Pancreas (tissue), 10 donors: ENCODE data around the gene PDK3. TPM values are rescaled to one million over a fixed set of nuclear protein-coding genes. Genes with fewer than 3 reads are reported as not detected.
A peak's percentile ranks its signal among the peaks of the same experiment; 100 is the strongest.

ENCODE experiments used
- ATAC-seq, 4 donors: fragments of 200-7000 bp; cut with Tn5 transposase; one replicate each; pipeline versions ENCODE4 v1.8.0 to v1.9.1; 2020; ENCODE audit warnings: mild to moderate bottlenecking in 4 of 4, moderate library complexity in 4 of 4
- DNase-seq, 6 donors: peaks; one replicate each; pipeline ENCODE4 v3.0.0-alpha.2; 2020
- FAIRE-seq: peaks from 2 replicates; lab custom pipeline; 2012; peaks lifted over from hg19 to GRCh38; lab: Jason Lieb, UNC
- H3K27ac ChIP-seq, 4 donors: fragments of 200-600 bp; sonication (generic); 1 replicate in 3 of 4; 2 replicates in 1 of 4; pipeline versions ENCODE4 v1.5.0 to v1.8.0; 2020
- H3K27me3 ChIP-seq, 4 donors: fragments of 200-600 bp; one replicate each; pipeline ENCODE4 v1.8.0; 2021
- H3K36me3 ChIP-seq, 3 donors: fragments of 200-600 bp; sonication (generic) in 1 of 3; one replicate each; pipeline versions ENCODE4 v1.5.0 to v1.8.0; 2020 to 2021
- H3K4me1 ChIP-seq, 3 donors: fragments of 200-600 bp; one replicate each; pipeline ENCODE4 v1.8.0; 2021
- H3K4me3 ChIP-seq, 4 donors: fragments of 200-600 bp; sonication (generic) in 2 of 4; one replicate each; pipeline versions ENCODE4 v1.5.0 to v1.8.0; 2020 to 2021
- H3K9me3 ChIP-seq, 4 donors: fragments of 200-600 bp; one replicate each; pipeline ENCODE4 v1.8.0; 2021
- CTCF ChIP-seq, 4 donors: fragments of 200-600 bp; sonication (generic) in 3 of 4; IDR thresholded peaks; one replicate each; pipeline versions ENCODE4 v1.5.0 to v1.8.0; 2021; ENCODE audit warnings: antibody characterized with exemption in 4 of 4
- WGBS, 2 donors: extraction: QIAGEN DNeasy Blood & Tissue Kit; methylation state at CpG; one replicate each; pipeline ENCODE4 v1.1.7; 2013; 5-methylcytosine and 5-hydroxymethylcytosine counted together
- intact Hi-C, 3 donors: fragments of 100-400 bp; cut with DNase I; formaldehyde crosslinking; loops; one replicate each; pipeline versions ENCODE4 v1.11.1 to v1.14.2; 2022
- polyA plus RNA-seq, 2 donors: library from polyadenylated mRNA; stranded (reverse); fragments of 200-250 nt; gene quantifications; one replicate each; pipeline ENCODE4 v1.2.3, GENCODE V29; 2013
- total RNA-seq, 6 donors: library from RNA; stranded (reverse); fragmentation: NEBNext Ultra II Directional in 4 of 6; extraction: Animal tissue kit (Norgen Biotek cat#: 25700) in 4 of 6; gene quantifications; one replicate each; pipeline versions ENCODE4 v1.2.1 to v1.2.4, GENCODE V29; 2021 to 2023
- donor health status: healthy with polysubstance abuse.
- donor health status: DM: no; HTN: no; CAD: no; lungs with moderate emphysema.
- donor health status: DM: no; HTN: no; CAD: no.
- donor health status: control.
- donor health status: control.
- donor health status: Bipolar disorder and iron deficiency.
- donor health status: DM: yes; HTN: yes; CAD: no.
- donor health status: DM: no; HTN: no; CAD: no.
- donor health status: DM: no; HTN: no; CAD: no.
- donor health status: DM: yes; HTN: yes; CAD: no.

Gene PDK3
- total and polyA plus RNA-seq, 8 donors, result 2.4 to 10.1 (median 5.3) TPM

DNA sequence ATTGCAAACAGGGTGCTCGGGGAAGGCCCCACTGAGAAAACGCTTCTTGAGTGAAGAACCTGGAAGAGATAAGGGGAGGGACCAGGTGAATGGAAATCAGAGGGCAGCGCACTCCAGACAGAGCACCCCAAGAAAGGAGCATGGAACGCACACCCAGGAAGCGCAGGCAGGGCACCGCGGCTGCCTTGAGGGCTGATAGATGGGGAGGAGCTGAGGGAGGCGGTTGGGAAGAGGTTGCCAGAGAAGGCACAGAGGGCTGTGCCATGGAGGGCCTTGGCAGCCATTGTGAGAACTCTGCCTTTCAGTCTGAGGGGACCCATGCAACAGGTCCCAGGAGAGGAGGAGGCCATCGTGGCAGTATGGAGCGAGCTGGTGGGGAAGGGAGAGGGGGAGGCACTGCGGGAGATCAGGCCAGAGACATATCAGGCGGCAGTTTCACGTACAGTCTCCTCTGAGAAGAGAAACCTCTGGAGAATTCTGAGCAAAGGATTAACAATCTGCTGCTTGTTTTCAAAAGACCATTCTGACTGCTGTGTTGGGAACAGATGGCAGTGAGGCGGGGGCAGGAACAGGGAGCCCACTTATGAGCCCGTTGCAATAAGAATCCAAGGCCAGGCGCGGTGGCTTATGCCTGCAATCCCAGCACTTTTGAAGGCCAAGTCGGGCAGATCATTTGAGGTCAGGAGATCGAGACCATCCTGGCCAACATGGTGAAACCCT, 98.4 kb downstream of the PDK3 start:
- Histone ChIP-seq H3K4me1 (no peaks in the 10 kb centered on the region), H3K27ac (no peak overlapping the region), H3K27me3 (no peaks in the 10 kb centered on the region), H3K36me3 (no peaks in the 10 kb centered on the region), H3K4me3 (no peak overlapping the region), H3K9me3 (no peaks in the 10 kb centered on the region)
- no peak for ATAC-seq
- intact Hi-C loops, result no loop called here
- peak in 1 of 6 donors; percentile 23 for DNase-seq
- no peak for FAIRE-seq
- no peak for TF ChIP-seq CTCF (IDR thresholded peaks at IDR 0.05)
- WGBS, 2 donors, result 85 to 91% methylated on average over 19 of the region's 19 CpGs

DNA sequence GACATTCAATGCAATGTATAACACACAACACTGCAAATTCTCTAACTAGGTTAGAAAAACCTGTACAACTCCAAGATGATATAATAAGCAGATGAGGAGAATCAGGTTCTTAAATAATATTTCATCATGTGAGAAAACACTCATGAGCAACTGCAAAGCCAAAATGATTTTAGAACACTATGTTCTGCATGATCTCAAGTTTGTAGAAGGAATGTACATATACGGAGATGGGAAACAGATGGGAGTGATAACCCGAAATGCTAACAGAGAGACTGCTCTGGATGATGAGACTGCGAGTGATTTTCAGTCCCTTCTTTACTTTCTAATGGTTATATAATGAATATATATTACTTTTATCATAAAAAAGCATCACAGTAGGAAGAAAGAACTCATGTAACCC, 101.2 kb downstream of the PDK3 start:
- Histone ChIP-seq H3K27ac (no peak overlapping the region), H3K9me3 (no peaks in the 10 kb centered on the region), H3K27me3 (peaks cover 0 to 6% (median 0%) of the 10 kb centered on the region in 4 donors), H3K4me1 (no peaks in the 10 kb centered on the region), H3K36me3 (no peaks in the 10 kb centered on the region), H3K4me3 (no peak overlapping the region)
- intact Hi-C loops, result no loop called here
- DNase-seq (no peak), ATAC-seq (no peak), FAIRE-seq (peak; percentile 60)
- TF ChIP-seq CTCF (IDR thresholded peaks at IDR 0.05), result no peak
- 52 to 68% methylated on average over 3 of the region's 3 CpGs for WGBS, 2 donors

- no peak for FAIRE-seq
- Histone ChIP-seq H3K27me3 (peaks cover 0 to 6% (median 0%) of the 10 kb centered on the region in 4 donors), H3K4me1 (no peaks in the 10 kb centered on the region), H3K36me3 (no peaks in the 10 kb centered on the region), H3K9me3 (no peaks in the 10 kb centered on the region), H3K4me3 (no peak overlapping the region), H3K27ac (no peak overlapping the region)
- no peak for ATAC-seq
- no peak for TF ChIP-seq CTCF (IDR thresholded peaks at IDR 0.05)
- intact Hi-C loops, result no loop called here
- no peak for DNase-seq
- 76 to 79% methylated on average over 4 of the region's 4 CpGs for WGBS, 2 donors
Measured at GRCh38 chrX:24567169-24567568, 102.1 kb downstream of the PDK3 start.

DNA sequence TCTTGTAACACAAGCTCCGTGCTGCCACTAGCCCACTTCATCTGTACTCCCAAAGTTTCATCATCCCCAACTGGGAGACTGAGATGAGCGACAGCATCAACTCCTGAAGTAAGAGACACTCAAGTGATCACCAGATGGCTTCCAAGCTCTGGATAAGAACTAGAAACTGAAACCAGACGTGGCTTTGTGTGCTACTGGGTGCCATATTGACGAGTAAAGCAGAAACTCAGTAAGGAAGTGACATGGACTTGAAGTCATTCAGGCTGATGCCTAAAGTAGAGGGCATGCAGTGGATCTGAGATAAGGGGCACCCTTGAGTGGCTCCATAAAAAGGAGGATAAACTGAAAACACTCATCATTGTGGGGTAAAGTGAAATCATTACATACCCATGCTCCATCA, 109.7 kb downstream of the PDK3 start:
- no peak for FAIRE-seq
- Histone ChIP-seq H3K4me3 (no peak overlapping the region), H3K27ac (no peak overlapping the region), H3K9me3 (no peaks in the 10 kb centered on the region), H3K36me3 (no peaks in the 10 kb centered on the region), H3K4me1 (no peaks in the 10 kb centered on the region), H3K27me3 (no peaks in the 10 kb centered on the region)
- intact Hi-C loops, result no loop called here
- DNase-seq, result no peak
- TF ChIP-seq CTCF (IDR thresholded peaks at IDR 0.05), result no peak
- 65 to 81% methylated on average over 4 of the region's 4 CpGs for WGBS, 2 donors
- ATAC-seq, result no peak

DNA sequence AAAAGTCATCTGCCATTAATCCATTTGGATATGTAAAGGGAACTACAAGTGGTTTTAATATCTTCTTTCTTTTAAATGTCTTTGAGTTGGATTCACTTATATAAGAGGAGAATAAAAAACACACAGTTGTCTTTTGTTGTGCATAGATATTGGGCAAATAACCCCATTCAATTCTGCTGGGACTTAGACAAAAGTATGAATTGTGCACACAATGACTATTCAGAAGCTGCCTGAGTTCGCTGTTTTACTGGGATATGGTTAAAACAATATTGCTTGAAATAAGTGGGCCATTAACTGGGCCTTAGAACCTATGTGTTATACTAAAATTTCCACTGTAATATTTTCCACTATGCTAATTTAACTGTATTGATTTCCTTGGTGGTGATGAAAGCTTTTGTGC, 110.4 kb downstream of the PDK3 start:
- Histone ChIP-seq H3K27ac (no peak overlapping the region), H3K4me1 (no peaks in the 10 kb centered on the region), H3K27me3 (no peaks in the 10 kb centered on the region), H3K9me3 (no peaks in the 10 kb centered on the region), H3K4me3 (no peak overlapping the region), H3K36me3 (no peaks in the 10 kb centered on the region)
- 71 to 88% methylated on average over 1 of the region's 1 CpG for WGBS, 2 donors
- ATAC-seq, result no peak
- no peak for FAIRE-seq
- no peak for DNase-seq
- TF ChIP-seq CTCF (IDR thresholded peaks at IDR 0.05), result no peak
- intact Hi-C loops, result no loop called here
